Measurements from ENCODE around the gene RTKN2.
A peak's percentile ranks its signal among the peaks of the same experiment; 100 is the strongest.
"Not testable (repeated sequence)": the region's sequence is repeated elsewhere in the genome, so short reads cannot be mapped to it uniquely, and the experiment has no call there.

The RTKN2 gene

DNA sequence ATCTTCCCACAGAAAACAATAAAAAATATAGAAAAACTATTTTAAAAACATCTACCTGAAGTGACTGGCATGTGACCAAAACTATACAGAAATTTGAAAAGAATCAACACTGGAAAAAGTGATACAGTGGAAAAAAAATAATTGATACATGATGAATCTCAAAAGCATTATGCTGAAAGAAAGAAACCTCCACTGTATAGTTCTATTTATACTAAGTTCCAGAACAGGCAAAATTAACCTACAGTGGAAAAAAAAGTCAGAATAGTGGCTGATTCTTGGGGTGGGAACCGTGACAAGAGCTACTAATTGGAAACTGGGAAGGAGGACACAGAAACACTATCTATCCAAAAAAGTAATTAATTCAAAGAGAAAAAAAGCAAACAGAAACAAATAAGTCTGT is 14.9 kb downstream of the RTKN2 start:
- DNase-seq = no peak

DNA sequence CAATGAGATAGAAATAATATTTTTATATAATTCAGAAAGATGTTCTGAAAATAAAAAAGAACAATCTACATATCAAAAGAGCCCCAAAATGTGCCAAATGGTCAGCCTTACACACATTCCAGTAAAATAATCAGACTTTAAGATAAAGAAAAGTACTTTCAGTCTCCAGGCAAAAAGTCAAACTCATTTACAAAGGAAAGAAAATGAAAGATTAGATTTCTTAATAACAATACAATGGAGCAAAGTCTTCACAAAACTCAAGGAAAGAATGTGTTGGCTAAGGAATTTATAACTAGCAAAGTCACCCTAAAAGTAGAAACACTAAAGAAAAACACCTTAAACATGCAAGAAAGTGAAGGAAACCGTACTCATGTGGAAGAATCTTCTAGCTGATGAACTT is 16.6 kb downstream of the RTKN2 start:
- no peak for DNase-seq

DNA sequence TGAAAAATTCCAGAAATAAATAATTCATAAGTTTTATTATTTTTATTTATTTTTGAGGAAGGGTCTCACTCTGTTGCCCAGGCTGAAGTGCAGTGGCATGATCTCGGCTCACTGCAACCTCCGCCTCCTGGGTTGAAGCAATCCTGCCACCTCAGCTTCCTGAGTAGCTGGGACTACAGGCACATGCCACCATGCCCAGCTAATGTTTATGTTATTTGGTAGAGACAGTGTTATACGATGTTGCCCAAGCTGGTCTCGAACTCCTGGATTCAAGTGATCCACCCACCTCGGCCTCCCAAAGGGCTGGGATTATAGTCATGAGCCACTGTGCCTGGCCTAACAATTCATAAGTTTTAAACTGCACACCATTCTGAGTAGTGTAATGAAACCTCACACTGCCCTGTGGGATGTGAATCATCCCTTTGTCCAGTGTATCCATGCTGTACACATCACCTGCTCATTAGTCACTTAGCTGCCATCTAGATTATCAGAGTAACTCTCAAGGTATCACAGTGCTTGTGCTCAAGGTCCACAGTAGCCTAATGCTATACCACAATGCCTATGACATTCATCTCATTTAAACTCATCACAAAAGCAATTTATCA is 17.9 kb downstream of the RTKN2 start:
- no peak for DNase-seq

- no peak for DNase-seq
Observed at GRCh38 chr10:62249957-62250356, 18.7 kb downstream of the RTKN2 start.

DNA sequence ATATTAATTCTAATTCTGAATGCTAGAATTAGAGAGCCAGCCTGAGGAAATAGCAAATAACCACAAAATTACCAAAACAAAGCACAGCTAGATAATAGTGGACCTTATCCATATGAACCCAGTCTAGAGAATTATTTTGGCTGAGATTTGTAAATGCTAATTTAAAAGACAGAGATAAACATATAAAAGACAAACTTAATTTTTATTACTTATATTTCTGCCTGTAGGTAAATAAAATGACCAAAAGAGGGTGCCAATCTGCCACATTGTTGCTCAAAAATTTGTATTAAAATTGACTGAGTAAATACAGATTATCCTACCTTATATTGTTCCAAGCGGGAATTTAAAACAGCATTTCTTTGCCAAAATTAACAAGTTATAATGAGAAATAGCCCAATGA is 20.2 kb downstream of the RTKN2 start:
- no peak for DNase-seq

GRCh38 chr10:62244785-62245467 is 23.7 kb downstream of the RTKN2 start:
- peak; percentile 1 to 26 for DNase-seq

DNA sequence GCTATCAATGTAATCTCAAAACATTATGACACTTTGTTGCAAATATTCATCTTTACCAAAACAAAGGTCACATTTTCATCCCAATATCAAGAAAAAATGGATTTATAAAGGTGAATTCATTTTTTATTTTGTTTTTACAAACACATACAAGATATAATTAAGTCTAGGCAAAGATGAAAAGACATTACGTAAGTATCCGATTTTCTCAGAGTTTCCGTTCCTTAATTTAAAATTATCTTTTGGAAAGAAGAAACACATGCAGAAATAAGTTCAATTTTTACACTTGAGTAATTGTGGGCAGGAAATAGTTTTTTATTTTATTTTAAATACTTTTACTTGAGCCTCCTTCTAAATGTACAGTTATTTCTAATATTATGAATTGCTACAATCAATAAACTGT is 24.6 kb downstream of the RTKN2 start:
- DNase-seq = no peak

DNA sequence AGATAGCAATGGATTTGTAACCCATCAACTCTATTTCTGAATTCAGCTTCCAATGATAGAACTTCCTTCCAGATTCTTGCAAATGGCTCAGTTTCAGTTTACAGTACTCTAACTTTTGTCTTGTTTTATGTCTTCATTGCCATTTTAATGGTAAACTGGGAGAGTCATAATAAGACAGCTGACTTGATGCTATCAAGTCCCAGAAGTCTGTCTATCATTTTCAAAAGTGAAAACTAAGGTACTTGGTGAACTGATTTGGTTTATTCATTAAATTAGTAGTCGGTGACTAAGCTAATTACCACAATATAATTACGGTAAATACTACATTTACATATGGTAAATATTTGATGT is 25.0 kb downstream of the RTKN2 start:
- no peak for DNase-seq

- not testable (repeated sequence) for DNase-seq
Observed at GRCh38 chr10:62242965-62243646, 25.5 kb downstream of the RTKN2 start.

DNA sequence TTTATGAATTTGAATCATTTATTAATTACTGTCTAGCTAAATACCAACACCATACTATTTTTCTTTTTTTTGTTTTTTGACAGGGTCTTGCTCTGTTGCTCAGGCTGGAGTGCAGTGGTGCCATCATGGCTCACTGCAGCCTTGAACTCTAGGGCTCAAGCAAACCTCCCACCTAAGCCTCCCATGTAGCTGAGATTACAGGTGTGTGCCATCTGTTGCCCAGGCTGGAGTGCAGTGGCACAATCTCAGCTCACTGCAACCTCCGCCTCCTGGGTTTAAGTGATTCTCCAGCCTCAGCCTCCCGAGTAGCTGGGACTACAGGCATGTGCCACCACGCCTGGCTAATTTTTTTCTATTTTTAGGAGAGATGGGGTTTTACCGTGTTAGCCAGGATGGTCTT is 27.1 kb downstream of the RTKN2 start:
- DNase-seq = not testable (repeated sequence)

GRCh38 chr10:62239994-62240393 is 28.6 kb downstream of the RTKN2 start:
- no peak for DNase-seq

DNA sequence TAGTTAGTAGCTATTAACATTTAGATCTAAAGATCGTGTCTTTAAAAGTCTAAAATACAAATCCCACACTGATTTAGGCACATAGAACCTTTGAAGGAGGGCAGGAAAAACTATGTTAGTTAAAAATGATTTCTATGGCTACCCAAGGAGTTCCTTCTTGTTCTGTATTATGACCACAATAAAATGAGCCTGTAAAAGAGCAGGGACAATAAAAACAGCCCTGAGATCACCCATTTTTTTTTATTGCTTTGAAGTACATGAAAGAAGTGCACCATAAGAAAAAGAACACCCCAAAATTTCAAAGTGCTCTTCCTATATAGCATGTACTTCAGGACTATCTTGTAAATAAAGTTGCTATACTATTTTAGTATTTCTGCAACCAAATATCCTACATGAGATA is 29.8 kb downstream of the RTKN2 start:
- no peak for DNase-seq

GRCh38 chr10:62237966-62238365 is 30.7 kb downstream of the RTKN2 start:
- no peak for DNase-seq

- no peak for DNase-seq
Observed at GRCh38 chr10:62237506-62237905, 31.1 kb downstream of the RTKN2 start.

- no peak for DNase-seq
Observed at GRCh38 chr10:62234077-62234605, 34.5 kb downstream of the RTKN2 start.

GRCh38 chr10:62233356-62234076 is 35.1 kb downstream of the RTKN2 start:
- no peak for DNase-seq

DNA sequence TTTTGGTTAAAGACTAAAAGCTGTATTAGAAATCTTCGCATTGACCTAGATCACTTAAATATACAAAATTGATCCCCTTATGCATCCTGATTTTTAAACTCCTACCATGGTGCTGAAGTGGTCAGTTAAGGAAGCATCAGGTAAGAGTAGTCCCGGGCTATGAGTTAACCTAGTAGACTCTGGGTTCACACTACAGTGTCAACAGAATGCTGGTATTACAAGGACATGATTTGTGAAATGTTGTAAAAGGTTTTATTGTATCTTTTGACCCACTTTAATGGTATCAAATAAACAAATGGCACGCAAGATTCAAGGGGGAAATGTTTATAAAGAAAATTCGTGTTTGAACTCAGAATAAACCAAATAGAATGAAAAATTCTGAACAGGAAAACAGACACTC is 36.8 kb downstream of the RTKN2 start:
- no peak for DNase-seq

DNA sequence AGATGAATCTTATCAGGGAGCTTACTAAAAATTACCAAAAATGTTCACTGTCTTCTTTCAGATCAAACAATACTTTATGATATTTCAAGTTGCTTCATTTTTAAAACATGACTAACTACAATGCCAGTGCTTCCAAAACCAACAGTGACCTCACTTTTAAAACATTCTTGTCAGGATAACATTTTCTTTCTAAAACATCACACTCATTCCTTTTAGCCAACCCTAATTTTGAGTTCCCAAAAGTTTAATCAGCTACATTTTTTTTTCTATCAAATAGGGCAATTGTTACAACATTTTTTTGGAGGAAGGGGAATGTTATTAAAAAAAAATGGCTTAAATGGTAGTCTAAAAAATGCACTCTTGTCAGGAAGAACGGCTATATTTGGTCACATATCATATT is 37.3 kb downstream of the RTKN2 start:
- DNase-seq = no peak

GRCh38 chr10:62230344-62231121 is 38.1 kb downstream of the RTKN2 start:
- no peak for DNase-seq

- no peak for DNase-seq
Observed at GRCh38 chr10:62225362-62225761, 43.3 kb downstream of the RTKN2 start.

DNA sequence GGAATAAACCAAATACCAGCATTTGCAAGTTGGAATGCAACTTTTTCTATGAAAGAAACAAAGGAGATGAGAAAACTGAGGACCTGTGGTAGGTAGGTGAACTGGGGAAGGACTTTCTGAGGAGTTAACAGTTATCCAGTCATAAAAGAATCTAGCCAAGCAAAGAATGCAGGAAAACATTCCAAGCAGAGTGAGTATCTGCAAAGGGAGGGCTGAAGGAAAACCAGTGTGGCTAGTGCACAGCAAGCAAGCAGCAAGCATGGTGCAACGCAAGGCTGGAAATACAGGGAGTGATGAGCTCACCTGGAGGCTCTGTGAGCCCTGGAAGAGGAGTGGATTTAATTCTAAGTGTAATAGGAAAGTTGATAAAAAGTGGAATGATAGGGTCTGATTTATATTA is 44.0 kb downstream of the RTKN2 start:
- no peak for DNase-seq

- DNase-seq = no peak
Observed at GRCh38 chr10:62217683-62218082, 51.0 kb downstream of the RTKN2 start.

GRCh38 chr10:62214364-62214874 is 54.2 kb downstream of the RTKN2 start:
- DNase-seq = no peak

Data from NCI-H524 (cell line).